Hypothalamus (tissue), 51 donors: ENCODE measurements around the gene SH3RF3.
A peak's percentile ranks its signal among the peaks of the same experiment; 100 is the strongest.
"Not testable (repeated sequence)": the region's sequence is repeated elsewhere in the genome, so short reads cannot be mapped to it uniquely, and the experiment has no call there.

Source experiments
- DNase-seq, 51 donors: peaks; one replicate each; lab custom pipeline; 2025; lab: John Stamatoyannopoulos, UW

SH3RF3 gene

DNA sequence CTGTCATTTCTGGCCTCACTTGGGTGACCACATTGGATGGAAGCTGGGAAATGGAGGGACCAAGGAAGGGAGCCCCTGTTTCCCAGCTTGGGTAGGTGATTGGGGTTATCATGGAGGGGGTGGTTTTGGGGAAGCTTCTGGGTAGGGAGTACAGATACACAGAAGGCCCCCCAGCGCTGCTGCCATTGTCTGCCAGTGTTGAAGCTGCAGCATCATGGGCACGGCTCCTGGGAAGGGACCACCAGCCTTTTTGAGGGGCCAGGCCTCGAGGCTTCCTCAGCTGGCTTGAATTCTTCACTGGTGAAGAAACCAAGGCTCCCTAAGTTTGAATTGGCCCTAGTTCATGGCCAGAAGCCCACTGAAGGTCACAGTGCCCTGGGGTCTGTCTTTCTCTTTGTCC is 25.2 kb downstream of the SH3RF3 start:
- DNase-seq, result no peak

DNA sequence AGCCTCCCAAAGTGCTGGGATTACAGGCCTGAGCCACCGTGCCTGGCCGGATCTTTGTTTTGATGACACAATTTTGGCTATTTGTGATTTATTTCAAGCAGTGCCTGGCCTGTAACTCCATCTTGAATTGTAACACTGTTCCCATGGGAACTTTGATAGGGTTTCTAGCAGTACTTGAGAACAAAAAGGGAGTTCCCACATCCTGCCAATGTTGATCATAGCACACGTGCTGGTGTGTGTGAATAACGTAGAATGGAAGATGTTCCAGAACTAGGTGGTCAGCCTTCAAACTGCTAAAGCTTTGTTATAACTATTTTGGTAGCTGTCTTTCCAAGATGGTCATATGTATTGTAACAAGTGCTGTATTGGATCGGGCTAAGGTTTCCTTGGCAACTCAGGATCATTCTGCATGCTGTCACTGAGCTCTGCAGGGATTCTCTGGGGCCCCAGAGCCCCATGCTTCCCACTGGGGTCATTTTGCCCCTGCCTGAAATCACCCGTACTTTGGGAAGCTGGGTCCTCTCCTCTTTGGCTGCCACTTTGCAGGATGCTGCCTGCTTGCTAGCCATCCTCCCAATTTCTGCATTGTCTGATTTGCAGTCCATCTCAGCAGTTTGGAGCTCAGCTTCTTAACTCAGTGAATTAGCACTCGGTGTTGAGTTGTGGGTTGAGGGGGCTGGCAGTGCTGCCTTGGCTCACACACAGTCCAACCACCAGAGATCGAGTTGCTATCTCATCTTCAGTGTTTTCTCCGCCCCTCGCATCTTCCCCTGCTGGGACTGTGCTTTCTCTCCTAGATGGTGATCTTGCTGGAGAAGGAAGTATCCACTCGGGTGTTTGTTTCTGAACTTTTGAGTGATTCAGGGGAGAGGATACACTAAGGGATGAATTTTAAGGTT is 26.8 kb downstream of the SH3RF3 start:
- peak in 1 of 51 donors; percentile 31 for DNase-seq

DNA sequence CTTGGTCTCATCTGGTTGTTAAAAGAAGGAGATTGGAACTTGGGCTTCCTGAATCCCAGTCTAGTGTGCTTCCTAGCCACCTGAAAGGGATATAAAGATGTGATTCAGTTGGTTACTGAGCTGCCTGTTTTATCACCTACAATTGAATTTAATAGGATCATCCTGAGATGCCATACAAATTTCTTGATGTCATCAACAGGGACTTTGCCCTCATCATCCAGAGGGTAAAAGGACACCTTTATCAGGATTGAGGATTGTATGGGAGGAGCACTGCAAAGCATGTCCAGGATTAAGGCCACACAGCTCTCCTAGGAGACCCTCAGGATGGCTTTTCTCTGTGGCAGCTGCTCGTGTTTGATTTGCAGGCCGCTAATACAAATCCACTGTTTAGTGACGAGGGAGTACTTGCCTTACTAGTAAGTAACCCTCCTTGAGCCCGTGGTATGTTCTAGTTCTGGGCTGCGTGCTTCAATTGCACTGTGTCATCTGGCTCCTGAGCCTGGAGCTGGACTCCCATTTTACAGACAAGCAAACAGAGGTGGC is 28.6 kb downstream of the SH3RF3 start:
- DNase-seq, result no peak

DNA sequence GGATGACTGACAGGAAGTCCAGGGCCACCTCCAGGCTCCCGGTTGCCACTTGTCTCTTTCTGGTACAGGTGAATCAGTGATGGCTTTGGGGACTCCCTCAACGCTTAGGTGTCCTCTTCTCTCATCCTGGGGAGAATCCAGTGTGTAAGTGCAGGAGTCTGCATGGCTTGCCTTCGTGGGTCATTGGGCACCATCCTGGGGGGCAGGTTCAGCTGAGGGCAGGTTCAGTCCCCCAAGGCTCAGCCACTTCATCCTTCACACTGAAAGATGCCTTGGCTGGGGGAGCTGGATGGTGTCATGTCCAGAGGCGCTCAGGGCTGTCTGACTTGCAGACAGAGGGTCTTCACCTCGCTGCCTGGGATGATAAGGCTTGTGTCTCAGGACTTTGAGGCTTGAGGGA is 29.2 kb downstream of the SH3RF3 start:
- no peak for DNase-seq

DNA sequence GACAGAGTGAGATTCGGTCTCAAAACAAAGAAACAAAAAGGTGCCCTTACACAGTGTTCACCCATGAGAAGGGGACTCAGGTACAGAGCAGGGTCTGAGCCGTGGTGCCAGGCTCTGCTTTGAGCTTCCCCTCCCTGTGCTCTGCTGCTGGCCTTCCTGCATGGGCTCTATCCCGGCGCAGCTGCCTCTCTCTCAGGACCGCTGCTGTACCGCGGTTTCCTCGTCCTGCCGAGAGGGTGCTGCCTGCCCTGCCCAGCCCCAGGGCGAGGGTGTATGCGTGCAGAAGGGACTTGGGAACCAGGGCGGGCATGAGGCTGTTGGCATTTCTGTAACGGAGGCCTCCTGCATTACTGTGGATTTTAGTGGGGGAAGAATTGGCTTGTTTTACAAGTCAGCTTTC is 30.1 kb downstream of the SH3RF3 start:
- no peak for DNase-seq

DNA sequence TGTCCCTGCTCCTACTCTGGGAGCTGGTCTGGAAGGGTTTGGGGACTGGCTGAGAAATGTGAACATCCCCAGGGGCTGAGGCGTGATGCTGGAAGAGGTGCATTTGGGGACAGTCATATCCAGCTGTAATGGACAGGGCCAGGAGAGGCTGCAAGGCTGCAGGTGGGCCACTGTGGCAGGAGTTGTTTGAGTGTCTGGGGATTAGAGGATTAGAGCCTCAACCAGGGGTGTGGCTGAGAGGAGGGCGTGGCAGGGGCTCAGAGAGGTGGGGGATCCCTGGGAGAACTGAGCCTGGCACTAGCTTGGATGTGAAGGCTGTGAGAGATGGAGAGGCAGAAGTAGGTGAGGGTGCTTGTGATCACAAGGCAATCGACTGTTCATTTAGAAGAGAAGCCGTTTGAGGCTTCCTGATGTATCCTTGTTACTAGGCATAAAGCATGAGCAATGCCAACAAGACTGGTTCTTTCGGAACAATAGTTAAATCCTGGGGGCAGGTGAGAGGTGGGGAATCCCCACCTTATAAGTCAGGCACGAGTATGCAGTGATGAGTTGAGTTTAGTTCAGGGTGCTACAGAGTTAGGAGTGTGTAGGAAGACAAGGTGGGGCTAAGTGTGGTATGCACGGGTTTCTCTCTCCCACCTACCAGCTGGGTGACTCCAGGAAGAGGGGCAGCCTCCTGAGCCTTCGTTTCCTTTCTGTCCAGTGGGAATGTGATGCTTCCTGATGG is 31.9 kb downstream of the SH3RF3 start:
- DNase-seq, result peak in 1 of 51 donors; percentile 2

DNA sequence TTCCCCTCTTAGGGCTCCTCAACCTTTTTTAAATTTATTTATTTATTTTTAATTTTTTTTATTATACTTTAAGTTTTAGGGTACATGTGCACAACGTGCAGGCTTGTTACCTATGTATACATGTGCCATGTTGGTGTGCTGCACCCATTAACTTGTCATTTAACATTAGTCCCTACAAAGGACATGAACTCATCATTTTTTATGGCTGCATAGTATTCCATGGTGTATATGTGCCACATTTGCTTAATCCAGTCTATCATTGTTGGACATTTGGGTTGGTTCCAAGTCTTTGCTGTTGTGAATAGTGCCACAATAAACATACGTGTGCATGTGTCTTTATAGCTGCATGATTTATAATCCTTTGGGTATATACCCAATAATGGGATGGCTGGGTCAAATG is 33.4 kb downstream of the SH3RF3 start:
- DNase-seq, result not testable (repeated sequence)

DNA sequence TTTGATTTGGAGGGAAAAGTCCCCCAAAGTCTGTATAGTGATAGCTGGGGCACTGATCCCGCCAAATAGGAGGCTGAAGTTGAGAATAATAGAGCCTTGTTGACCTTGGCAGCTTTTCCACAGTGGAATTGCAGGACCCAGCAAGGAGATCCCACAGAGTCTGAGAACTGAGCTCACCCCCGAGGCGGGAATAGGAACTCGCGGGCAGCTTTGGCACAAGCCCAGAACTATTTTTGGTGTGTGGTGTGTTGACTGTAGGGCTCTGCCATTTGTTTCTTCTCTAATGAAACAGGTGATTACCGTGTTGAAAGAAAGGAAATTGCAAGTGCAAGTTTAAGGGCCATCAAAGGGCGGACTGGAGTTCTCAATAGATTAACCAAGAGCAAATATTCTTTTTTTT is 34.0 kb downstream of the SH3RF3 start:
- DNase-seq, result peak in 1 of 51 donors; percentile 6

DNA sequence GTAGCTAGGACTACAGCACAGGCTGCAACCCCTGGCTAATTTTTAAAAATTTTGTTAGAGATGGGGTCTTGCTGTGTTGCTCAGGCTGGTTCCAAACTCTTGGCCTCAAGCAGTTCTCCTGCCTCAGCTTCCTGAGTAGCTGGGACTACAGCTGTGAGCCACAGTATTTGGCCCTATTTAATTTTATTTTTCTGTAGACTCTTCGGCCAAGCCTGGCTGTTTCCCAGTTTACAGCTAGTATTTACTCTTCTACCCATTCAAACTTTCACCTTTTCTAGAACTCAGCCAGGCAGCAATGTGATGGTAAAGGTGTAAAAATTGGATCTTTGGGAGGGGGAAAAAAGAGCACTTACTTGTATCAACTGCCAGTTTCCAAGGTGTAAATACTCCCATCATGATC is 35.3 kb downstream of the SH3RF3 start:
- DNase-seq, result no peak

DNA sequence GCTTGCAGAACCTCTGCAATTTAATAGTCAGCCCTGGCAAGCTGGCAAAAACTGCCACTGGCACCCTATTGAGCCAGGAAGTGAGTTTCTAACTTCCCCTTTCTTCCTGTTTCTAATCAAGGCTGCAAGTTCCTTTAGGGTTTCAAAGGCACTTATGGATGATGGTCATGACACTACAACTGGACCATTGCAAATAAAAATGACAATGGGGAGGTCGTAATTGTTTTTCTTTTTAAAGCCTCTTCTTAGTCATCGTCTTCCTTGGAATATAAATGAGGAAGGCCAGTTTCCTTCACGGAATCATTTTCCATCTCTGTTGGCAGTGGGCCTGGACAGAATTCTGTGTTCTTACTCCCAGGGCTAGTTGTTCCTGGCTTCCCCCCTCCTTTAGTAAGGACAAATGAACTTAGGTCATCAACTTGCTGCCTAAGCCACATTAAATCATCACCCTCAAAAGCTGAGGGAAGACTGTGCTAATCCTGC is 35.8 kb downstream of the SH3RF3 start:
- no peak for DNase-seq

DNA sequence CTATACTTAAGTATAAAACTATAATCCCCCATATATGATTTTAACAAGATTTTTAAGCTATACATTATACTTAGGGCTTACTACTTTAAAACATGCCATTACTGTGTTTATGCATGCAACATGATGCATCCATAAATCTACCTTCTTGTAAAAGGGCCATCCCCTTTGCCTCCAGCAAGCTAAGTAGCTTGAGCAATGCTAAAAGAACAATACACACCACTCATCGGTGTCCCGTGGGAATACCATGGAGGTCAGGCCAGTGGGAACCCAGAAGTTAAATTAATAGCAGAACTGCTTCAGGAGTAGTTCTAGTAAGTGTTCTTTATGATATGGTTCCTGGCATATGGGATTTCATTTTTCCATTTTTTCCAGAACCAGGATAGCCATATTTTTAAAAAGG is 37.8 kb downstream of the SH3RF3 start:
- DNase-seq, result no peak

DNA sequence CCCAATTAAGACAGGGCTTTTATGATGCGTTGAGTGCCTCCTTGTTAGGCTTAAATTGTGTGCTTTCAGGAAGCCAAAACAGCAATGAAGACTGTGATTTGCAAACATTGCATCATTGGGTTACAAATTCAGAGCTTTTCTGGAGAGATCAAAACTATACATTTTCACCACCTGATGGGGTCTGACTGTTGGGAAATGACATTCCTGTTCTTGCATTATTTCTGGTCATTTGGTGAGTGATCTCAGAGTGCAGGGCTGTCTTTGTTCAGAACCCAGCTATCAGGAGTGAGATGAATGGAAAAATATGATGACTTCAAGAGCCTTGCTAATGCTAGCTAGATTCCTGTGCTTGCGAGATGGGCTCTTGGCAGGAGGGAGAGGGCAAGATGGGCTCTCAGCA is 39.1 kb downstream of the SH3RF3 start:
- no peak for DNase-seq

DNA sequence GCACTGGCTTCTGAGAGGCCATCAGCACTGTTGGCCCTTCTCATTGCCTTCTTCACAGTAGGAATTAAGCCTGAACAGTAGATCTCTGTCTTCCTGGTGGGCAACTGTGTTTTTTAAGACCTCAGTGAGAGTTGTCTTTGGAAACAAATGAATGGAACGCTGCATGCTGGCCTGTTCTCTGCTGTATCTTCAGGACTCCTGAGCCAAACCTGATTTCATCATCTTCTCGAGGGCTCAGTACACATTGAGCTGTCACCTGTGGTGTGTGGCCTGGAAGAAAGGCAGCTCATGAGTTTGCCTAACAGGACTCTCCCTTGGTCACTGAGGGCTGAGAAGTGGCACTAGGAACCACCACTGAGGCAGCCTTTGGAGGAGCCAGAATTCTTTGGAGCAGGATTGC is 39.7 kb downstream of the SH3RF3 start:
- no peak for DNase-seq

DNA sequence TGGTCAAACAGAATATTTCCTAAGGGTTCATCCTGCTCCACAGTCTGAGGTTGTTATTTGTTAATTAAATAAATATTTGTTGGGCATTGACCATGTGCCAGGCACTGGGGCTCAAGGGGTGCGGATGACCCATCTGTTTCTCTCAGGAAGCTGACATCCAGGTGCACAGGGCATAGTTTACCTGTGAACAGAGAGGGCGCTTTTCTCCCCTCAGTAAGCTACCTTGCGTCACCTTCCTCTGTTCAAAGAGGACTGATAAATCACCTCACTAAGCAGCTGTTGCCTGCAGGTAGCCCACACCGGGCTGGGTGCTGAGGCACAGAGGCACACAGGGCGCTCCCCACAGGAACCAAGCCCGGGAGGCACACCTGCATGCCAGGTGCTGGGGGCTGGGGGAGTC is 41.6 kb downstream of the SH3RF3 start:
- DNase-seq, result no peak

DNA sequence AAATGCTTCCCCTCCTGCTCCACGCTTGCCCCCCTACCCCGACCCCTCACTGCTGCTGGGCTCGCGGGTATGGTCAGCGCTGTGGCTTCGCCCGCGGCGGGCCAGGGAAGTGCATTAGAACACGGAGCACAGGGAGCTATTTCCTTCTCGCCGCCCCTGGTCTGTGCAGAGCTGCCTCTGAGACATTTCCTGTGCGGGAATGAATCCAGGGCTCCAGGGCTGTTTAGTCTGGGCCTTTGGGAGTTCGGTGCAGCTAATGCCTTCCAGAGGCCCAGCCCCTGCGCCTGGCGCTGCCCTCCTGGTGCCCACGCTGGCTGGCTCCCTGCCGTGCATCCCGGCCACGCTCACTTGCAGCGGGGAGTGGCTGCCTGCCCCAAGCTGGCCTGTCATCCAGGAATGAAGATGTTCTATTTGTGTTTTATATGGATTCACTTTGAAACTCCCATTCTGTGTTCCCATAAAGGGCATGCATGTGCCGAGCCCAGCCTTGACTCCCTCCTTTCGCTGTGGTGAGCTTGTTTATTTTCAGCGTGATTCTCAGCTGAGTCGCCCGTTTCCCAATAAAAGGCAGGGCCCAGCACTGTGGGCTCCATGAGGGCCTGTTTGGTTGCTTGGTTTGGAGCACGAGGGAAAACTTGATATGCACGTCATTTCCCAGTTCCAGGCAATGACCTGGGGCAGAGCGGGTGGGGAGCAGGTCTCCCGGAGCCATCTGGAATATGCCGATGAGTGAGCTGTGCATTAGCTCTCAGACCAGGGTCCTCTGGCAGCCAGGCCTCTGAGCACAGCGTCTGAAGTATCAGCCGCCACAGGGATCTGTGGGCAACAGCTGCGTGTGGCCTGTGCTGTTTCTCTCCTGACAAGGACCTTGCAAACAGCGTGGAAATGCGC is 42.7 kb downstream of the SH3RF3 start:
- no peak for DNase-seq

DNA sequence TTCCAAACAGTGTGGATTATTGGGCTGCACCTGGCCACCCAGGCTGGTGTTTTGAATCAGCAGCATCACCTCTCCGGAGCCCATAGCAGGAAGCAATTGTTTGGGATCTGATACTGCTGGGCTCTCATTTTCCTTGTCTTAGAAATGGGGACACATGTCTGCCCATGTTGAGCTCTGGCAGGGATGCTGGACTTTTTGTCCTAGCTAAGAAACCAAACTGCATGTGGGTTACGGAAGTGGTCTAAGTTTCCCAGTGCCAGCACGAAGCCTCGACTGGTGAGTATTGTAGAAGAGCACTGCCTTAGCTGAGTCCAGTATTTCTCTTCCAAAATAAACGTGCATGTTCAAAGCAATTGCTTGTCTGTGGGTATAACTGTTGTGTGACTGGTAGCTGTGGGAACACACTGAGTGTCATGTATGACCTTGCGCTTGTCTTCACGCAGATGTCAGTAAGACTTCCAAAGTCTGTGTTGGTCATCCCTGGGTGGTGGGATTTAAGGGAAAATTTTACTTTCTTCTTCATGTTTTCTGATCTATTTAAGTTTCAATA is 43.6 kb downstream of the SH3RF3 start:
- no peak for DNase-seq

DNA sequence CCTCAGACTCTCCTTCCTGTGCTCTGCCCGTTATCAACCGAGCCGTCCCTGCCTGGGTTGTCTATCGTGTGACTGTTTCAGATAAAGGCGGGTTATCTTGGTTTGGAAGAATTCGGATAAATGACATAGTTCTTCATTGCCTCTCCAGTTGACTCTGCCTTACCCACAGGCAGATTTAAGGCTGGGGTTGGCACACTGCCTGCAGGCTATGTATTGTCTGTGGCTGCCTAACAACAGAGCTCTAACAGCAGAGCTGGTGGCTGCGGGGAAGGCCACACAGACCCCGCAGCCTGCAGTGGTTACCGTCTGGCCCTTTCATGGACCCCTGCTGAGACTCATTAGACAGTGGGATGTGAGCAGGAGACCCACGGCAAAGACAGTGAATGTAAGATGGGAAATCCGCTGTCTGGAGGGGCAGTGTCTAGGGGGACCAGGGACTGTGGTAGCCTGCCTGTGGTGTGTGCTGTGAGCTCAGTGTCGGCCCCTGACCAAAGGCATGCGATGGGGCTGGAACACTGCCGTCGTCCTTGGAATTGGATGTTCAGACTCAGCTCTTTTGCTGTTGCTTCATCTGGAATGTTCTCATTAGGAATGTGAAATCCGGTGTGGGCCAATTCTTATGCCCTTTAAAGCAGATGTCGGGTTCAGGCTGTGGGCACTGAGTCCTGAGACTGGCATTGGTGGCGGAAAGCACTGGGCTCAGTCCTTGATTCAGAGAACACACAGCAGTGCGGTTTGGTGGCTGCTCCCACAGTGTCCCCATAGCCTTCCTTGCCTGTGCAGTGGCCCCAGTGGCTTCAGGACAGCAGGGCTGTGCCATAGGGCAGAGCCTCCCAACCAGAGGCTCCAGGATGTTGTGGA is 44.5 kb downstream of the SH3RF3 start:
- peak in 6 of 51 donors; percentile 10 to 44 (median 18) for DNase-seq

DNA sequence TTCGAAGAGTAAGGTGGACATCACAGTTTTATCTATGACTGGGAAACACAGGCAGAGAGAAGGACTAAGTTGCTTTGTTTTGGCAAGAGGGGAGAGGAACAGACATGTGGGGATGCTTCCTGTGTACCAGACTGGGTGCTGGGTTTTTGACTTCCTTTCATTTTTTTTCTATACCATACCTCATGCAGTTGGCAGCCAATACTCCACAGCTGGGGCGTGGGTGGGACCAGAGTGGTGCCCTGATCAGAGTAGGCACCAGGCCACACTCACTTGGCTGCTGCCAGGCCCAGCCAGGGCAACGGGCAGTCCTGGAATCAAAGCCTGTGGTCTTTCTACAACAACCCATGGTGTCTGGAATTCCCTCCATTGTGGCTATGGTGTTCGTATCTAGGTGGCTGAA is 45.2 kb downstream of the SH3RF3 start:
- DNase-seq, result no peak

DNA sequence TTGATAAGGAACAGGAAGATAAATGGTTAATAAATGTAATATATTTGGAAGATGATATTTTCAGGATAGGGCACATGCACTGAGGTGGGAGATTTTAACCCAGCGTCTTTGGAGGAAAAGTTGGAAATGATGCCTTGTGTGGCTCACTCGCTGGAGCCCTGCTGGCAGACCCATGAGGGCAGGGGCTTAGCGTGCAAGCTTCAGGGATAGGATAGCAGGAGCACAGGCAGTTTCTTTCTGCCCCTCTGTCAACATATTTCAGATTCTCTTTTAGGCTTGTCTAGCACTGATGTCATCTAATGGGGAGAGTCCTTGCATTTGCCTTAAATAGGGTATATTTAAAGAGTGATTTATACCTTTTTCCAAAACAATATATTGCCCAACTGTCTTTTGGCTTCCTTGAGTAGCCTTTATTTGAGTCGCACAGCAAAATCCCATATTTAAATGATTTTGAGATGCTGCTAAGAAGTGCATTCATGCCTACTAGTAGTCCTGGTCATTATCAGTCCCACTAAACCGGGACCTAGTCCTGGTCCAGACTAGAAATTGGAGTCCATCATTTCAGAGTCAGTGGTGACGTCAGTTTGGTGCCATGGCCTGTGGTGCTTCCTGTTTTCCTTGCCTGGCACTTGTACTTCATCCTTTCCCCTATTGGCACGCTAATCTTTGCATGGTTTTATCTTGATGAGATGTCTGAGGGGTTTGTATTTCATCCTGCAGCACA is 45.8 kb downstream of the SH3RF3 start:
- DNase-seq, result no peak
